Prostate gland (tissue), 2 donors: Measurements from ENCODE around the gene MSMP.

ENCODE experiments used
- CTCF ChIP-seq, 4 experiments: fragments of 200-600 bp in 2 of 4; fragments of 450-650 bp in 2 of 4; sonication (generic) in 2 of 4; IDR thresholded peaks; 1 replicate in 3 of 4; 2 replicates in 1 of 4; pipeline ENCODE4 v1.5.1; 2016 to 2019; ENCODE audit warnings: antibody characterized with exemption in 4 of 4, mild to moderate bottlenecking in 2 of 4, moderate library complexity in 2 of 4
- POLR2A ChIP-seq: fragments of 450-650 bp; IDR thresholded peaks from one replicate; pipeline ENCODE4 v1.6.1; 2016; ENCODE audit warnings: antibody characterized with exemption, mild to moderate bottlenecking
- POLR2AphosphoS5 ChIP-seq: sonication (generic); formaldehyde crosslinking; IDR thresholded peaks from one replicate; pipeline ENCODE4 v1.6.1; 2017; ENCODE audit warnings: antibody characterized with exemption

- TF ChIP-seq CTCF (IDR thresholded peaks at IDR 0.05) (no peak), POLR2A (no peak), POLR2AphosphoS5 (no peak)
Measured at GRCh38 chr9:35766997-35767396, 12.9 kb upstream of the MSMP start.
